H1 (cell line): ENCODE data around the gene ZSWIM6. TPM values are rescaled to one million over a fixed set of nuclear protein-coding genes. Genes with fewer than 3 reads are reported as not detected.

Experiments
- CTCF ChIA-PET: fragments of 300-600 bp; sonication (Branson Sonifier 250); formaldehyde crosslinking; loops from one replicate; lab custom pipeline; 2021; ENCODE audit not compliant: partially characterized antibody; lab: Charles Lee
- POLR2A ChIA-PET: fragments of 300-600 bp; sonication (Branson Sonifier 250); formaldehyde crosslinking; loops from one replicate; lab custom pipeline; 2021; ENCODE audit warnings: inconsistent platforms; ENCODE audit not compliant: partially characterized antibody; lab: Charles Lee
- DNase-seq, 2 experiments: peaks; one replicate each; pipeline versions ENCODE4 v3.0.0 to v3.0.0-alpha.2; 2010 to 2022; ENCODE audit warnings: low spot score in 2 of 2, low read depth in 1 of 2, mixed read lengths in 1 of 2
- FAIRE-seq: peaks from 2 replicates; lab custom pipeline; 2011; peaks lifted over from hg19 to GRCh38; lab: Jason Lieb, UNC
- H2AFZ ChIP-seq: 2 replicates; pipeline ENCODE4 v1.8.1; 2012; ENCODE audit warnings: low read length, inconsistent platforms
- H2AK5ac ChIP-seq: 2 replicates; pipeline ENCODE4 v1.6.1; 2013; ENCODE audit warnings: low read depth, low read length
- H2BK120ac ChIP-seq: replicated peaks from 2 replicates; pipeline ENCODE3; 2013; ENCODE audit warnings: low read depth, low read length, inconsistent platforms
- H2BK12ac ChIP-seq: 2 replicates; pipeline ENCODE4 v1.6.1; 2013; ENCODE audit warnings: low read depth, low read length
- H2BK15ac ChIP-seq: 2 replicates; pipeline ENCODE4 v1.6.1; 2013; ENCODE audit warnings: low read length
- H2BK20ac ChIP-seq: 2 replicates; pipeline ENCODE4 v1.6.1; 2013; ENCODE audit warnings: low read length
- H2BK5ac ChIP-seq: 2 replicates; pipeline ENCODE4 v1.6.1; 2013; ENCODE audit warnings: low read depth, low read length
- H3K14ac ChIP-seq: 2 replicates; pipeline ENCODE4 v1.6.1; 2013; ENCODE audit warnings: inconsistent platforms; ENCODE audit not compliant: insufficient read length
- H3K18ac ChIP-seq: 2 replicates; pipeline ENCODE4 v1.6.1; 2013; ENCODE audit warnings: low read length; ENCODE audit errors: extremely low read depth
- H3K23ac ChIP-seq: 2 replicates; pipeline ENCODE4 v1.6.1; 2013; ENCODE audit warnings: inconsistent platforms; ENCODE audit not compliant: insufficient read length
- H3K23me2 ChIP-seq: 2 replicates; pipeline ENCODE4 v1.6.1; 2013; ENCODE audit warnings: low read depth, low read length
- H3K27ac ChIP-seq: 2 replicates; pipeline ENCODE4 v1.6.1; 2011; ENCODE audit warnings: low read depth, low read length, inconsistent platforms
- H3K27me3 ChIP-seq, 4 experiments: replicated peaks in 1 of 4; 1 replicate in 1 of 4; 2 replicates in 3 of 4; pipeline versions ENCODE4 v1.6.1 to v1.8.1; 2011 to 2013; ENCODE audit warnings: low read length in 3 of 4, mild to moderate bottlenecking in 3 of 4, inconsistent platforms in 2 of 4, mixed read lengths in 2 of 4, moderate library complexity in 1 of 4; ENCODE audit not compliant: control insufficient read depth in 3 of 4, insufficient read depth in 3 of 4; ENCODE audit errors: extremely low read depth in 1 of 4
- H3K36me3 ChIP-seq, 4 experiments: 2 replicates each; pipeline versions ENCODE4 v1.6.1 to v1.8.1; 2011 to 2013; ENCODE audit warnings: mild to moderate bottlenecking in 4 of 4, low read length in 3 of 4, moderate library complexity in 2 of 4, control low read depth in 1 of 4, inconsistent platforms in 1 of 4; ENCODE audit not compliant: insufficient read depth in 4 of 4, control insufficient read depth in 2 of 4
- H3K4ac ChIP-seq: replicated peaks from 2 replicates; pipeline ENCODE3; 2013; ENCODE audit warnings: low read length, low read depth, mixed read lengths, inconsistent platforms; ENCODE audit not compliant: insufficient read length
- H3K4me1 ChIP-seq, 4 experiments: replicated peaks in 1 of 4; 1 replicate in 1 of 4; 2 replicates in 3 of 4; pipeline versions ENCODE4 v1.6.1 to v1.8.1; 2011 to 2013; ENCODE audit warnings: low read length in 3 of 4, inconsistent platforms in 2 of 4, mixed read lengths in 1 of 4; ENCODE audit not compliant: insufficient read depth in 4 of 4, control insufficient read depth in 3 of 4
- H3K4me2 ChIP-seq, 2 experiments: 2 replicates each; pipeline versions ENCODE4 v1.6.1 to v1.8.1; 2011 to 2013; ENCODE audit warnings: low read depth in 2 of 2, low read length in 2 of 2, control low read depth in 1 of 2, inconsistent platforms in 1 of 2, mild to moderate bottlenecking in 1 of 2; ENCODE audit not compliant: insufficient read depth in 1 of 2
- H3K4me3 ChIP-seq, 4 experiments: fragments of 200-600, 300-600 bp in 1 of 4; sonication (generic), shearing (Covaris generic), sonication (Bioruptor Twin) in 1 of 4; 2 replicates each; pipeline versions ENCODE4 v1.5.1 to v1.8.1; 2011 to 2016; ENCODE audit warnings: low read length in 4 of 4, low read depth in 3 of 4, control low read depth in 2 of 4, inconsistent platforms in 2 of 4, mild to moderate bottlenecking in 2 of 4, mixed read lengths in 1 of 4, moderate library complexity in 1 of 4; ENCODE audit not compliant: insufficient read depth in 2 of 4; ENCODE audit errors: extremely low read depth in 1 of 4
- H3K56ac ChIP-seq: replicated peaks from 2 replicates; pipeline ENCODE3; 2013; ENCODE audit warnings: low read depth, mild to moderate bottlenecking, mixed read lengths, low read length, inconsistent platforms; ENCODE audit not compliant: insufficient read length
- H3K79me1 ChIP-seq: 2 replicates; pipeline ENCODE4 v1.6.1; 2013; ENCODE audit warnings: low read depth, low read length, control low read depth
- H3K79me2 ChIP-seq, 2 experiments: 2 replicates each; pipeline versions ENCODE4 v1.6.1 to v1.8.1; 2012 to 2013; ENCODE audit warnings: low read length in 2 of 2, mild to moderate bottlenecking in 2 of 2, inconsistent platforms in 1 of 2; ENCODE audit not compliant: insufficient read depth in 2 of 2, control insufficient read depth in 1 of 2
- H3K9ac ChIP-seq, 4 experiments: replicated peaks in 1 of 4; 1 replicate in 1 of 4; 2 replicates in 3 of 4; pipeline versions ENCODE4 v1.6.1 to v1.8.1; 2011 to 2013; ENCODE audit warnings: low read depth in 3 of 4, low read length in 3 of 4, control low read depth in 2 of 4, mild to moderate bottlenecking in 2 of 4, moderate library complexity in 2 of 4, inconsistent platforms in 1 of 4; ENCODE audit errors: extremely low read depth in 1 of 4
- H3K9me3 ChIP-seq, 2 experiments: 2 replicates each; pipeline versions ENCODE4 v1.6.1 to v1.8.1; 2012 to 2013; ENCODE audit warnings: mild to moderate bottlenecking in 2 of 2, moderate library complexity in 2 of 2, control low read depth in 1 of 2, inconsistent platforms in 1 of 2, low read depth in 1 of 2, low read length in 1 of 2, mixed read lengths in 1 of 2; ENCODE audit not compliant: insufficient read depth in 2 of 2
- H4K20me1 ChIP-seq, 2 experiments: replicated peaks in 1 of 2; 2 replicates each; pipeline versions ENCODE3 to v1.8.1; 2011 to 2013; ENCODE audit warnings: inconsistent platforms in 2 of 2, low read length in 2 of 2, mild to moderate bottlenecking in 1 of 2; ENCODE audit not compliant: insufficient read depth in 2 of 2, control insufficient read depth in 1 of 2
- H4K5ac ChIP-seq: 2 replicates; pipeline ENCODE4 v1.6.1; 2013; ENCODE audit warnings: low read length, low read depth, mixed read lengths, inconsistent platforms; ENCODE audit not compliant: insufficient read length
- H4K8ac ChIP-seq: 2 replicates; pipeline ENCODE4 v1.8.0; 2013; ENCODE audit warnings: mild to moderate bottlenecking, moderate library complexity, low read length, inconsistent platforms; ENCODE audit not compliant: insufficient read depth; ENCODE audit errors: extremely low read depth
- H4K91ac ChIP-seq: replicated peaks from 2 replicates; pipeline ENCODE3; 2013; ENCODE audit warnings: low read length, mixed read lengths, inconsistent platforms; ENCODE audit not compliant: insufficient read length
- CHD1 ChIP-seq: IDR thresholded peaks from 2 replicates; pipeline ENCODE4 v1.6.1; 2012; ENCODE audit warnings: low read depth, low read length, improper control_type of control experiment
- PHF8 ChIP-seq: fragments of 200-600 bp; sonication (generic); conservative IDR thresholded peaks from 2 replicates; pipeline ENCODE4 v1.7.1; 2012; ENCODE audit warnings: low read depth, mild to moderate bottlenecking, inconsistent platforms, low read length, moderate library complexity
- WGBS, 2 experiments: shearing (Covaris generic) in 1 of 2; methylation state at CpG; one replicate each; pipeline versions ENCODE4 v1.1.6 to v1.1.7; 2013 to 2015; ENCODE audit warnings: low lambda C conversion rate in 2 of 2, mixed read lengths in 2 of 2, inconsistent platforms in 1 of 2, low coverage in 1 of 2, missing lambda C conversion rate in 1 of 2; ENCODE audit not compliant: insufficient replicate concordance in 2 of 2, insufficient coverage in 1 of 2, insufficient read length in 1 of 2; ENCODE audit errors: extremely low coverage in 1 of 2, missing lambda C conversion rate in 1 of 2; 5-methylcytosine and 5-hydroxymethylcytosine counted together
- polyA plus RNA-seq, 7 experiments: library from polyadenylated mRNA; depleted of rRNA in 3 of 7; stranded (reverse) in 5 of 7; unstranded in 2 of 7; fragments of >200 nt in 5 of 7; fragments of 200-250 nt in 2 of 7; gene quantifications; 1 replicate in 5 of 7; 2 replicates in 1 of 7; 4 replicates in 1 of 7; pipeline versions ENCODE4 v1.2.1 to v1.2.3, GENCODE V29; 2011 to 2013; ENCODE audit warnings: missing spikeins in 2 of 7, mixed read lengths in 2 of 7
- total RNA-seq: library from RNA; stranded (reverse); fragmentation: NEBNext Ultra II Directional; extraction: Animal tissue kit (Norgen Biotek cat#: 25700); gene quantifications from 2 replicates; pipeline ENCODE4 v1.2.1, GENCODE V29; 2021
- TF ChIP-seq, protein P1 (sequence below): IDR thresholded peaks from 2 replicates; pipeline ENCODE4 v1.6.1; 2012; ENCODE audit warnings: inconsistent platforms

ZSWIM6 gene
- total and polyA plus RNA-seq, 2 of the 8 experiments (the other 6 are each of a cell fraction or from before 2014, with no cell fraction given) = 7.9 to 12.4 TPM

DNA sequence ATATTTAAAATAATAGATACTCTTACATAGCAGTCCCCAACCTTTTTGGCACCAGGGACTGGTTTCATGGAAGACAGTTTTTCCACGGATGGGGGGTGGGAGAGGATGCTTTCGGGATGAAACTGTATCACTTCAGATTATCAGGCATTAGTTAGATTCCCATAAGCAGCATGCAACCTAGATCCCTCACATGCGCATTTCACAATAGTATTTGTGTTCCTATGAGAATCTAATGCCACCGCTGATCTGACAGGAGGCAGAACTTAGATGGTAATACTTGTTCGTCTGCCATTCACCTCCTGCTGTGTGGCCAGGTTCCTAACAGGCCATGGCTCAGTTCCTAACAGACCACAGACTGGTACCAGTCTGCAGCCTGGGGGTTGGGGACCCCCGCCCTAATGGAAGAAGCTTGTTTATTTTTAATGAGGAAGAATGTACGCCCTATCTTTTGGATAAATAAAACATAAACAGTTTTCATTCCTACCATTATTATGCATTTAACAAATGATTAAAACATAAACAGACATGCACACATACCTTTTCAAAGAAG is 187.7 kb downstream of the ZSWIM6 start:
- ChIA-PET POLR2A (no interaction called here), CTCF (no interaction called here)
- H3K4me1 ChIP-seq = no peaks in the 10 kb centered on the region
- no peak overlapping the region for H4K91ac ChIP-seq
- H3K79me1 ChIP-seq = no peaks in the 10 kb centered on the region; the same call in 1 of the 2 replicates
- no peak overlapping the region for H3K14ac ChIP-seq
- no peaks in the 10 kb centered on the region for H3K79me2 ChIP-seq
- no peak for FAIRE-seq
- H4K20me1 ChIP-seq = no peaks in the 10 kb centered on the region
- H3K23ac ChIP-seq = no peak overlapping the region
- TF ChIP-seq, protein P1, sequence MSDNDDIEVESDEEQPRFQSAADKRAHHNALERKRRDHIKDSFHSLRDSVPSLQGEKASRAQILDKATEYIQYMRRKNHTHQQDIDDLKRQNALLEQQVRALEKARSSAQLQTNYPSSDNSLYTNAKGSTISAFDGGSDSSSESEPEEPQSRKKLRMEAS = no peak
- no peak for TF ChIP-seq PHF8
- no peak for TF ChIP-seq CHD1
- H2AK5ac ChIP-seq = no peak overlapping the region
- no peaks in the 10 kb centered on the region for H3K23me2 ChIP-seq
- H2AFZ ChIP-seq = no peak overlapping the region
- H4K5ac ChIP-seq = no peak overlapping the region
- H3K56ac ChIP-seq = no peak overlapping the region
- no peak overlapping the region for H3K4ac ChIP-seq
- no peak overlapping the region for H2BK12ac ChIP-seq
- no peak overlapping the region for H3K27ac ChIP-seq
- H3K18ac ChIP-seq = no peak overlapping the region
- no peak overlapping the region for H3K4me2 ChIP-seq
- WGBS, 2 experiments = 83% methylated on average over 7 of the region's 7 CpGs; no CpG with 5 or more reads in 1 of the 2 experiments
- no peak overlapping the region for H2BK20ac ChIP-seq
- no peak overlapping the region for H3K4me3 ChIP-seq
- no peak overlapping the region for H3K9ac ChIP-seq
- H2BK15ac ChIP-seq = no peak overlapping the region
- H3K36me3 ChIP-seq = no peaks in the 10 kb centered on the region
- no peak for DNase-seq
- no peak overlapping the region for H2BK5ac ChIP-seq
- no peak overlapping the region for H4K8ac ChIP-seq
- H3K27me3 ChIP-seq = no peaks in the 10 kb centered on the region
- H2BK120ac ChIP-seq = no peak overlapping the region
- H3K9me3 ChIP-seq = no peaks in the 10 kb centered on the region
